ENCODE data around the gene TEX264.

Gene TEX264

GRCh38 chr3:51715231-51715976, 44.4 kb downstream of the TEX264 start:
- TF ChIP-seq CTCF (conservative IDR thresholded peaks at IDR 0.05; ENCODE audit: low read depth, low read length) = no peak
- H3K4me3 ChIP-seq (ENCODE audit: low read depth, low read length) = no peak overlapping the region
- no peak for DNase-seq (ENCODE audit: low read depth)

GRCh38 chr3:51715977-51716294, 44.9 kb downstream of the TEX264 start:
- no peak for TF ChIP-seq CTCF (conservative IDR thresholded peaks at IDR 0.05; ENCODE audit: low read depth, low read length)
- H3K4me3 ChIP-seq (ENCODE audit: low read depth, low read length) = no peak overlapping the region
- DNase-seq (ENCODE audit: low read depth) = no peak

- H3K4me3 ChIP-seq (ENCODE audit: low read depth, low read length) = no peak overlapping the region
- DNase-seq (ENCODE audit: low read depth) = no peak
- TF ChIP-seq CTCF (conservative IDR thresholded peaks at IDR 0.05; ENCODE audit: low read depth, low read length) = no peak
Observed at GRCh38 chr3:51716805-51717204, 45.8 kb downstream of the TEX264 start.

GRCh38 chr3:51717446-51717845, 46.4 kb downstream of the TEX264 start:
- H3K4me3 ChIP-seq (ENCODE audit: low read depth, low read length) = no peak overlapping the region
- TF ChIP-seq CTCF (conservative IDR thresholded peaks at IDR 0.05; ENCODE audit: low read depth, low read length) = no peak
- no peak for DNase-seq (ENCODE audit: low read depth)

- DNase-seq (ENCODE audit: low read depth) = no peak
Observed at GRCh38 chr3:51717947-51718346, 46.9 kb downstream of the TEX264 start.

GRCh38 chr3:51718547-51719409, 47.7 kb downstream of the TEX264 start:
- DNase-seq (ENCODE audit: low read depth) = peak; percentile 54
- no peak overlapping the region for H3K4me3 ChIP-seq (ENCODE audit: low read depth, low read length)

More at GRCh38 chr3:51717947-51718346, 46.9 kb downstream of the TEX264 start:
- TF ChIP-seq CTCF (conservative IDR thresholded peaks at IDR 0.05; ENCODE audit: low read depth, low read length) = no peak
- no peak overlapping the region for H3K4me3 ChIP-seq (ENCODE audit: low read depth, low read length)

More at GRCh38 chr3:51718547-51719409, 47.7 kb downstream of the TEX264 start:
- TF ChIP-seq CTCF (conservative IDR thresholded peaks at IDR 0.05; ENCODE audit: low read depth, low read length) = peak; percentile 70
